ENCODE measurements around the gene ZNF764.
A peak's percentile ranks its signal among the peaks of the same experiment; 100 is the strongest.
"Not testable (repeated sequence)": the region's sequence is repeated elsewhere in the genome, so short reads cannot be mapped to it uniquely, and the experiment has no call there.

Gene ZNF764

GRCh38 chr16:30533748-30534367, 24.3 kb downstream of the ZNF764 start:
- intact Hi-C loops (cut with DNase I) = loop anchor here (1.0 to 10.0 kb wide), 2 partner anchors 24 to 121 kb away; partner anchors contain the start of genes FBRS, PRR14 and ZNF764
- no peak for DNase-seq

DNA sequence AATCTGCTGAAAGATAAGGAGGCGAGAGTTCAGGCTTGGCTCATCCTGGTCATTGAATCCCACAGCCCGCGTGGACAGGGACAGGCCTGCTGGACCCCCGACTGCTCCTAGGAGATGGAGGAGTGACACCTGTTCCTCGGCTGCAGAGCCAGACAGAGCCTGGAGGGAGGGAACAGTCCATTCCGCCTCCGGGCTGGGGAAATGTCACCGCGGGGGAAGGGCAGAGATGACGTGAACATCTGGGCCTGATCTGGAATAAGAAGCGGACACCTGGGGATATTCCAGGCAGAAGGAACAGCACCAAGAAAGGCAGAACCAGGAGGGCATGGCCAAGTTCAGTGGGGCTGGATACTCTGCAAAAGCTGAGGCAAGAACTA, 25.0 kb downstream of the ZNF764 start:
- no peak for DNase-seq
- intact Hi-C loops (cut with DNase I) = loop anchor here (10.0 kb wide), 1 partner anchor 122 kb away; the partner anchor contains the start of genes FBRS and PRR14

DNA sequence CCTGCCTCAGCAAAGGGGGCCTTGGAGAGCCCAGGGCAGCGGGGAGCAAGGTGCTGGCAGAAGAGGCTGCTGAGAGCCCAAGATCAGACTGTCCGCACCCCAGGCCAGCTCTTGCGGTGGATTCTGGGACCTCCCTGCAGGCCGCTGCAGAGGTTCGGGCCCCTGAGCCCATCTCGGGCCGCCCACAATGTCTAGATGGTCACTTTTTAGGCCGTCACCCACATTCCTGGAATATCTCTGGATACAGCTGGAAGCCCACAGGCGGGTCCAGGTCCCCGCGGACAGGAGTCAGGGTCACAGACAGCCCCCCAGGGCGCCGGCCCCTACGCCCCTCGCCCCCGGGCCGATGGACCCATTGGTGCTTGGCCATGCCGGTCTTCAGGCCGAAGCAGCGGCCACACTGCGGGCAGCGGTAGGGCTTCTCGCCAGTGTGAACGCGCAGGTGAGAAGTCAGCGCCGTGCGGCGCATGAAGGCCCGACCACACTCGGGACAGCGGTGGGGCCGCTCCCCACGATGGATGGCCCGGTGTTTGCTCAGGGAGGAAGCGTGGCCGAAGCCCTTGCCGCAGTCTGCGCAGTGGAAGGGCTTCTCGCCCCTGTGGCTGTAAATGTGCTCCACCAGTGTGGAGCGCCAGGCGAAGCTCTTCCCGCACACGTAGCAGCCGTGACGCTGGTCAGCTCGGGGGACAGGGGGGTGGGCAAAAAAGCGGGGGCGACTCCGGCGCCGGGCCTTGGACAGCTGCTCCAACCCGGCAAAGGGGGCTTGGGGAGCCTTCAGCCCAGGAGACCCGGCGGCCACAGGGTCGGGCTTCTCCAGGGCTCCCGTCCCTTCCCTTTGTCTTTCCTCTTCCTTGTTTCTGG, 25.7 kb downstream of the ZNF764 start:
- intact Hi-C loops (cut with DNase I) = loop anchor here (10.0 kb wide), 1 partner anchor 122 kb away; the partner anchor contains the start of genes FBRS and PRR14
- no peak for DNase-seq

- intact Hi-C loops (cut with DNase I) = loop anchor here (10.0 kb wide), 1 partner anchor 124 kb away; the partner anchor contains the start of genes FBRS and PRR14
- no peak for DNase-seq
Observed at GRCh38 chr16:30530163-30531037, 27.8 kb downstream of the ZNF764 start.

GRCh38 chr16:30528799-30529457, 29.2 kb downstream of the ZNF764 start:
- intact Hi-C loops (cut with DNase I) = loop anchor here (5.0 kb wide), 1 partner anchor 82 kb away; the partner anchor contains the start of gene SEPHS2
- DNase-seq = no peak

DNA sequence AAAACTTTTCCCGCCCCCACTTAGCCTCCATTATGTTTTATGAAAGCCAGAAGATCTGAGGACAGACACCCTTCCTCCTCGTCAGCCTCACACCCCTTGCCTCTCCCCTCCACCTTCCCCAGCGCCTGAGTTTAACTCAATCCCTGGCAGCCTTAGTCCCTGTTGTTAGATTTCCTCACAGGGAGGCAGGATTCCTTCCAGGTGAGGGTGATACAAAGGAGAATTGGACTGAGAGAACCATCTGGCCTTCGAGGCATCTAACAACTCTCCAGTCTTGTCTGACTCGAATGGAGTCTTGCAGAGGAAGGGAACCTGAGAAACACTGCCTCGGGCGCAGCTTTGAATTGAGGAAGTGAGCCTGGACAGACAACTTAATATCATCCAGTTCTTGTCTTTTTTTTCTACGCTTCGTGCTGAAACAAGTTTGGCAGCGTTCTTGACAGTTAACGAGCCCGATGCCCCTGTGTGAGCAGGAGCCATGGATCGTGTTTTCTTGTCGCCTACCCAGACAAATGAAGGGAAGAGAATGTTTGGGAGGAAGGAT, 30.5 kb downstream of the ZNF764 start:
- peak in 5 of 42 donors; percentile 22 to 31 (median 29) for DNase-seq

GRCh38 chr16:30526823-30527634, 31.1 kb downstream of the ZNF764 start:
- intact Hi-C loops (cut with DNase I) = loop anchor here (5.0 kb wide), 1 partner anchor 80 kb away; the partner anchor contains the start of gene SEPHS2
- DNase-seq = peak; percentile 92 to 99 (median 98)

More for the DNA sequence above, 30.5 kb downstream of the ZNF764 start:
- intact Hi-C loops (cut with DNase I) = loop anchor here (5.0 kb wide), 1 partner anchor 80 kb away; the partner anchor contains the start of gene SEPHS2

DNA sequence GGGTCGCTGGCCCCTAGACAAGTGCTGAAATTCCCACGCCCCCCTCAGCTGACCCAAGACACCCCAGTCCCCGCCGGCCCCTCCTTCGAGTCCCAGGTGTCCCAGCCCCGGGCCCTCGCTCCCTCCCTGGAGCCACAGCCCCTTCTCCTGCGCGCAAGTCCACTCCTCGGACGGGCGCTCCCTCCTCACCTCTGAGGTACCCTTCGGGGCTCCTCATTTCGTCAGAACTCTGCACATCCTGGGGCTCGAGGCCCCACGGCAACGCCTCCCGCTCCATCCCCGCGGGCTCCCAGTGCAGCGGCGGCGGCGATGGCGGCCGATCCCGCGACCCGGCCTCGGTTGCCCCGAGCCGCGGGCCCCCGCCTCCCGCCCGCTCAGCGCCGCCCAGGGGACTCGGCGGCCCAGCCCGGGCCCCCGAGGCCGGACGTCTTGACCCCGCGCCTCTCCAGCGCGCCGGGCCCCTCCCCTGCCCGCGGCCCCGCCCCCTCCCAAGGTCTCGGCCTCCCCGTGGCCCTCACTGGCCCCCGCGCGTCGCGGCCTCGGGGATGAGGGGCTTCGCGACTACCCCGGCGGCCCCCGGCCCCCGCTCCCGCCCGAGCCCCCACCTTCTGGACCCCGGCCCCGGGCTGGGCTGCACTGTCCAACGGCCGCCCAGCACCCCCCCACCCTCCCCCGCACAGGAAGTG, 31.9 kb downstream of the ZNF764 start, which contains the start of gene ZNF768:
ZNF768 (minus strand) TSS at position 430 of the 686 bp plus-strand sequence; CDS start at position 277, 153 bp downstream.
- peak in 27 of 42 donors; percentile 10 to 81 (median 46) for DNase-seq
- intact Hi-C loops (cut with DNase I) = loop anchor here (5.0 kb wide), 1 partner anchor 79 kb away; the partner anchor contains the start of gene SEPHS2

DNA sequence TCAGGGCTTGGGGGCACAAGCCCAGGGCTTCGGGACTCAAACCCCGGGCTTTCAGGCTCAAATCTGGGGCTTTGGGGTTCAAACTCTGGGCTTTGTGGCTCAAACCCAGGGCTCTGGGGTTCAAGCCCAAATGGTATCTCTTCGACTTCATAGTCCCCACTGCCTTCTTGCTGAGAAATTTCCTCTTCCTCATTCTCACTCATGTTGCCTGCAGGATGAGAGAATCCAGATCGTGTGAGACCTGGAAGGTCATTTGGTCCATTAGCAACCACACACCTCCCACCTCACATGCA, 32.4 kb downstream of the ZNF764 start:
- no peak for DNase-seq
- intact Hi-C loops (cut with DNase I) = loop anchor here (5.0 kb wide), 1 partner anchor 78 kb away; the partner anchor contains the start of gene SEPHS2

DNA sequence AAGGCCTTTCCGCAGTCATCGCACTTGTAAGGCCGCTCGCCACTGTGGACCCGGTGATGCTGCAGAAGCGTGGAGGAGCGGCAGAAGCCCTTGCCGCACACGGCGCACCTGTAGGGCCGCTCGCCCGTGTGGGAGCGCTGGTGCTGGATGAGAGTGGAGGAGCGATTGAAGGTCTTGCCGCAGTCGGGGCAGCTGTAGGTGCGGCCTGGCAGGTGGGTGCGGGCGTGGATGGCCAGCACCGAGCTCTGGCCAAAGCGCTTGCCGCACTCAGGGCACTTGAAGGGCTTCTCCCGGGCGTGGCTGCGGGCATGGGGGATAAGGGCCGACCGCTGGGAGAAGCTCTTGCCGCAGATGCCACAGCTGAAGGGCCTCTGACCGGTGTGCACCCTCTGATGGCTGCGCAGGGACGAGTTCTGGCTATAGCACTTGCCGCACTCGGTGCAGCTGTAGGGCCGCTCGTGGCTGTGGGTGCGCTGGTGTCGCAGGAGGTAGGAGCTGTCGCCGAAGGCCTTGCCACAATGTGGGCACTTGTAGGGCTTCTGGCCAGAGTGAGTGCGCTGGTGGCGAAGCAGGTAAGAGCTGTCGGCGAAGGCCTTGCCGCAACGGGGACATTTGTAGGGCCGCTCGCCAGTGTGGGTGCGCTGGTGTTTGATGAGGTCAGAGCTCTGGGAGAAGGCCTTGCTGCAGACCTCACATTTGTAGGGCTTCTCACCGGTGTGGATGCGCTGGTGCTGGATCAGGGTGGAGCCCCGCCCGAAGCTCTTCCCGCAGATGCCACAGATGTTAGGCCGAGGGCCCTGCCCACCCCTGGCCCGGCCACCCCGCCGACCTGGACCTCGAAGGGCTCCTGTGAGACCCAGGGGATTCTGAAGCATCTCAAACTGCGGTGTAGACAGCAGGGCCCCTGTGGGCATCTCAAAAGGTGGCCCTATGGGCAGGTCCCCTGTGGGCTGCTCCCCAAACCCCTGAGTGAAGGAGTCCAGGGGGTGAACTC, 33.3 kb downstream of the ZNF764 start:
- intact Hi-C loops (cut with DNase I) = loop anchor here (5.0 kb wide), 1 partner anchor 78 kb away; the partner anchor contains the start of gene SEPHS2
- no peak for DNase-seq

GRCh38 chr16:30523768-30524574, 34.2 kb downstream of the ZNF764 start:
- intact Hi-C loops (cut with DNase I) = no loop called here
- peak in 2 of 42 donors; percentile 20 to 30 for DNase-seq

- intact Hi-C loops (cut with DNase I); DNase-seq: not testable (repeated sequence)
Observed at GRCh38 chr16:30522702-30523463, 35.3 kb downstream of the ZNF764 start.

DNA sequence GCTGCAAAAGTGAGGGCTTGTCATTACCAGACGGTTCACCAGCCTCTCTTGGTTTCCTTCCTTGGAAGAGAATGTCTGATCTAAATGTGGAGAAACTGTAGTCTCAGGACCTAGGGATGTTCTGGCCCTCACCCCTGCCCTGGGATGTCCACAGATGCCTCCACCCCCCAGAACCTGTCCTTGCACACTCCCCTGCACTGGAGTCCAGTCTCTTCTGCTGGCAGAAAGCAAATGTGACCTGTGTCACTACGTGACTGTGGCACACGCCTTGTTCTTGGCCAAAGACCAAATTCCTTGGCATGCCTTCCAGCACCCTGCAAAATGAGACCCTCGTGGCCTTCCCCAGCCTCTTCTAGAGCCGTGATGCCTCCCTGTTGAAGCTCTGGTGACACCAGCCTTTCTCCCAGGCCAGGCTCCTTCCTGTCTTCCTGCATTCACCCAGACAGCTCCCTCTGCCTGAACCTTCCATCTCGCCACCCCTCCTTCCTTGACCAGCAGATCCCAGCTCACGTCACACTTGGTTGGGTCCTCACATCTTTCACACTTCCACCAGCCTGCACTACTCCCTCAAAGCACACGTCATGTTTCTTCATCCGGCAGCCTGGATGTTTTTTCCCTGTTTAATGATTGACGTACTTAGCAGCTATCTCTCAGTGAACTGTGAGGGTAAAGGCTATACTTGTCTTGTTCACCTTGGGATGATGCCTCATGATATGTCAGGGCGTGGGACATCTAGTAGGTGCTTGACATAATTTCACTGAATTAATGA, 36.1 kb downstream of the ZNF764 start:
- peak in 4 of 42 donors; percentile 19 to 52 (median 32) for DNase-seq
- intact Hi-C loops (cut with DNase I) = no loop called here

Data from head of caudate nucleus (tissue), 42 donors.